MM.1S (cell line): Measurements from ENCODE around the gene ZNF695.

Source experiments
- CTCF ChIP-seq: fragments of 300-600 bp; sonication (generic); IDR thresholded peaks from 2 replicates; pipeline ENCODE4 v1.5.1; 2016; ENCODE audit warnings: antibody characterized with exemption, low read length, mixed read lengths
- EZH2 ChIP-seq: fragments of 300-600 bp; sonication (generic); optimal IDR thresholded peaks from 2 replicates; pipeline ENCODE3; 2017; ENCODE audit warnings: low read depth, mild to moderate bottlenecking, antibody characterized with exemption, low read length, mixed read lengths

- no peak for TF ChIP-seq EZH2
- TF ChIP-seq CTCF = no peak
Observed at GRCh38 chr1:247047702-247048101, 39.8 kb upstream of the ZNF695 start.
